Occipital lobe (tissue), 2 donors: ENCODE data around the gene UBE2H. TPM values are rescaled to one million over a fixed set of nuclear protein-coding genes. Genes with fewer than 3 reads are reported as not detected.
A peak's percentile ranks its signal among the peaks of the same experiment; 100 is the strongest.
"Not testable (repeated sequence)": the region's sequence is repeated elsewhere in the genome, so short reads cannot be mapped to it uniquely, and the experiment has no call there.

Experiments used
- DNase-seq: peaks from one replicate; lab custom pipeline; 2025; lab: John Stamatoyannopoulos, UW
- total RNA-seq: library from RNA; depleted of rRNA; stranded (reverse); fragments of >200 nt; gene quantifications from one replicate; pipeline ENCODE4 v1.2.3, GENCODE V29; 2014

UBE2H gene
- total RNA-seq, 1 donor from 2014 or later, result 85.2 TPM

DNA sequence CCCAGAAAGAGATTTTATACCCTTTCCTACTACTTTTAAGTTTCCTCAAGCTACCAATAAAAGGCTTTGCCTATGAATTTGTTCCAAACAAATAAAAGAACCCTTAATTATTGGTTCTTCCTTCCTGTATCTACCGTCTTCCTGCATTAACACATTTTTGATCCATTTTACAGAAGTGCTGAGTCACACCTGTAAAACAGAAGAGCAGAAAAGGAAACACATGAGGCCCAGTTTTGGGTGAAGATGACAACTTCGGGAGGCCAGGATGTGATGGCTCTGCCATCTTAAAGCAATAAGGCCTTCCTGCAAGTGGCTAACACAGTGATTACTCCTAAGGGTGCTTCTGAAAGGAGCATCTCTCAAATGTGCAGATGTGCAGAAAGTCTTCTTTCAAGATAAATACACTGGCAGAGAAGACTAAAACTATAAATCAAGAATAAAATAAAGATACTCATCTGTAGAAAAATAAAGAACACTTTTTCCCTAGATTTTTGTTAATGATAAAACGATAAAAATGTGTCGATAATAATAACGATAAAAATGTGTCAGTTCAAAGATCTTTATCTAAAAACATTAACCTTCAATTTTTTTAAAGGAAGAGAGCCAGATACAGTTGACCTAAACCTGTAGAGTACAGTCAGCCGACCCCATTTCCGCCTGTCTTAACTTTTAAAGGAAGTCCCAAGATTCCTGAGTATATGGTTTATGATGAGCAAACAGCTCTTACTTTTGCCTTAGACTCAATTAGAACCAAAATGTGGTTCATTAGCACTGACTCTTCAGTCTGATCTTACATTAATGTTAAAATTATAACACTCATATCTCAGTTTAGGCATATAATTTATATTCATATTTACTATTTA is 108.6 kb downstream of the UBE2H start:
- DNase-seq, result no peak

DNA sequence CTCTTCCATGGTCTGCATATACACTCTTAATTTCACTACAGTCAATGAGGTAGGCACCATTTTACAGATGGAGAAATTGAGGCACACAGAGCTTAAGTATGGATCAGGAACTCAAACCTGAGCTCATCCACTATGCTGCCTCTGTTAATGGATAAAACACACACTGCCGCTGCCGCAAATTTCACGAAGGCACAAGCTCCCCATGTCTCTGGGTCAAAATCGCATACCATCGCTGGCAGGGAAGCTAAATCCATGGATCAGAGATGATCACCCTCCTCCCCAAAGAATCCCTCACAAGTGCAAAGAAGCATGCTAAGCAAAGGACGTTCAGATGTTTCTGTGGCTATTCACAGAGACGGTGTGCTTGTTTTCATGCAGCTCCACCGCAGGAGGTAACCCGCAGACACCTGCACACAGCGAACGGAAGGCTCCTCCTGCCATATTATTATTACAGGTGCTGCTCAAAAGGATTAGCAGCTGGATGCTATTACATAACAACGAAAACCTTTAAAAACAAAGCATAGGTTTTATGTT is 109.3 kb downstream of the UBE2H start:
- no peak for DNase-seq

DNA sequence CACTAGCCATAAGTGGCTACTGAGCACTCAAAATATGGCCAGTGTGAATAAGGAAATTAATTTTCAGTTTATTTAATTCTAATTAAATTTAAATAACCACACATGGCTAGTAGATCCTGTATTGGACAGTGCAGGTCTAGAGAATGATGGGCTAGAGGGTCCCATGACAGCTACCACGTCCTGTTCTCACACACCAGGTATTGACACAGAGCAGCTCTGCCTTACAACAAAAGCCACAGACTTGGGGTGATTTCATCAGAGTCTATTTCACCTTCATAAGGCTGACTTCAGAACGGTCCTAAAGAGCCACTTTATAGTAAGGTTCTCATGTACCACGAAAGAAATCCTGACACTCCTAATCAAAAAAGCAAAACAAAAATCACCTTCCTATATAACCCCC is 111.3 kb downstream of the UBE2H start:
- DNase-seq, result no peak

DNA sequence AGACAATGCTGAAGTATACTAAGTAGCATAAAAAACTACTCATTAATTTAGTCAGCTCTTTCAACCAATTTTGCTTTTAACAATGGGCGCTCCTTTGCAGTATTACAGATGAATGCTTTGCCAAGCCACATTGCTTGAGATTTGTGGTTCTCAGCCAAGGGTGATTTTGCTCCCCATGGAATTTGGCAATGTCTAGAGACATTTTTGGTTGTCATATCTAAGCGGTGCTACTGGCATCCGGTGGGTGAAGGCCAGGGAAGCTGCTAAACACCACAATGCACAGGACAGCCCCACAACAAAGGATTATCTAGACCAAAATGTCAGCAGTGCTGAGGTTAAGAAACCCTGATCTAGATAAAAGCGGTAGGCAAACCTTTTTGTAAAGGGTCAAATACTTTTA is 112.0 kb downstream of the UBE2H start:
- DNase-seq, result no peak

DNA sequence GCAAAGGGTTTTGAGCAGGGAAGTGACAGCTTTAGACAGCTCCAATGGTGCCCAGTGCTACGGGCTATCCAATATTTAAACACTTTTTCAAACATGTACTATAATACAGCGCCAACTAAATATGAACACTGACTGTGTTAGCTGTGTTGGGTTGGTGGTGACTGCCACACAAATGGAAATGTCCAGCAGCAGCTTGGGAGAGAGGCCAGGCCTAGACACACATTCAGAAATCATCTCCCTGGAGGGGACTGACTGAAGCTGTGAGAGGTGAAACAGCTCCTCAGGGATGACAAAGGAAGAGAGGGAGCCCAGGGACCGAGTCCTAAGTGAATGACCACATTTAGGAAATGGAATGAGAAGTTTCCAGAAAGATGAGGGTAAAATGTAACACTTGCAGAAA is 115.8 kb downstream of the UBE2H start:
- DNase-seq, result no peak

DNA sequence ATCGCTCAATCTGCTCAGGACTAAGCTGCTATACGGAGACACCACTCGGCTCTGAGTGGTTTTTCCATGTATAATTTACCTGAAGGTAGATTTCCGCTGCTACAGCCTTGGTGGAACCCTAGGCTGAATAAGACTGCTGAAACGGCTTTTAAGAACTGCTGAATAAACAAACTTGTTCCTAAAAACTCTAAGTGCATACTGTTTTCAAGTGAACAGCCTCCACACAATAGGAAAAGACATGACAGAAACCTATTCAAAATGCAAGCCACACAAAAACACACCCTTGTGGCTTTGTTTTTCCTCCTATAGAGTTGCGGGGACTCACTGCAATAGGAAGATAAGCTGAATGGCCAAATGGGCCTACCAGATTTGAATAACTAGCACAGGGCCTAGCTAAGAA is 117.2 kb downstream of the UBE2H start:
- no peak for DNase-seq

DNA sequence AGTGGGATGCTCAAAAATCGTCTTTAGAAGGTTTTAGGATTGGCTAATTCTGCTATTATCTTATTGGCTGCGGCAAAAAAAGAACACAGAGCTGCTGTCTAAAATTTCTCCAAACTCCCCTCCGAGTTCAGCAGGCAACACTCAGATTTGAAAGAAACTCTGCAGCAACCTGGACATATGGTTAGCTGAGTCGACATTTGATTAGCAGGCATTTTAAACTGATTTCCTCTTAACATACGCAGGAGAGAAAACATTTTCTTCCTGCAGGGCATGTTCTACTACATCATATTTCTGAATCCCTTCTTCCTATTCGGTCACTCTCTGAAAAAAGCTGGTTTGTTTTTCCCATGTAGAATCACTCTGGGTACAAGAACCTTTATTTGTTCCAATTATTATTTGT is 119.4 kb downstream of the UBE2H start:
- DNase-seq, result not testable (repeated sequence)

DNA sequence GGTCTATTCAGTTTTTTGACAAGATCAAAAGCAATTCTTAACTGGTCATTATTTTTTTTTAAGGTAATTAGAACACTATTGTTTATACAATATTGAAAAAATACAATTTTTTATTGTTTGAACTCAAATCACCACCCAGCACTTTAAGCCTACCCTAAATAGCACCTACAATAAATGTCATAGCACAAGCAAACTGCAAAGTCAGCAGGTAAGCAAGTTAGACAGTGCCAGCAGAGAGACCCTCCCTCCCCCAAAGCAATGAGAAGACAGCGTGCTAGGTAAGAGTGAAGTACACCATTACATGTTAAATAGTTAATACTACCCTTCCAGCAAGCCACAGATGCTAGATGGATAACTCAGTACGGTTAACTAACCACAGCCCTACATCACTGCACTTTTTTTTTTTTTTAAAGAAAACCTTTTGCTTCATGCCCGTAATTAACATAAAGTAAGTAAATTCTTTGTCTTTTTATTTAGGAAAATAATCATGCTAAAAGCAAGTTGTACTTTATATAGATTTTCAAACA is 120.0 kb downstream of the UBE2H start:
- no peak for DNase-seq

DNA sequence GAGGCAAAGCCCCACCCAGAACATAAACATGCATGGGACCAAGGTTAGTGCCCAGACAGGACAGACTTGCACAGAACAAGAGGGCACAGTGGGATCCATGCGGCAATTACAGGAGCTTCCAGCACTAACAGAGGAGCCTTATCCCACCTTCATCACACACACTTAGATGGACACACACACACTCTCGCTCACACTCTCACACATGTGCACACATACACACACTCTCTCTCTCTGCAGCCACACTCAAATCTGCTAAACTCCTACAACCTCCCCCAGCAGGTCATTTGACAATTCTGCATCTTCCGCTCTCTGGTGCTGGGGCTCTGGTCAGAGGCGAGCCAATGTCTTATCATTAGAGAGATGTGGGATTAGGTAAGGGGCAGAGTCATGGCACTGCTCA is 120.5 kb downstream of the UBE2H start:
- no peak for DNase-seq

DNA sequence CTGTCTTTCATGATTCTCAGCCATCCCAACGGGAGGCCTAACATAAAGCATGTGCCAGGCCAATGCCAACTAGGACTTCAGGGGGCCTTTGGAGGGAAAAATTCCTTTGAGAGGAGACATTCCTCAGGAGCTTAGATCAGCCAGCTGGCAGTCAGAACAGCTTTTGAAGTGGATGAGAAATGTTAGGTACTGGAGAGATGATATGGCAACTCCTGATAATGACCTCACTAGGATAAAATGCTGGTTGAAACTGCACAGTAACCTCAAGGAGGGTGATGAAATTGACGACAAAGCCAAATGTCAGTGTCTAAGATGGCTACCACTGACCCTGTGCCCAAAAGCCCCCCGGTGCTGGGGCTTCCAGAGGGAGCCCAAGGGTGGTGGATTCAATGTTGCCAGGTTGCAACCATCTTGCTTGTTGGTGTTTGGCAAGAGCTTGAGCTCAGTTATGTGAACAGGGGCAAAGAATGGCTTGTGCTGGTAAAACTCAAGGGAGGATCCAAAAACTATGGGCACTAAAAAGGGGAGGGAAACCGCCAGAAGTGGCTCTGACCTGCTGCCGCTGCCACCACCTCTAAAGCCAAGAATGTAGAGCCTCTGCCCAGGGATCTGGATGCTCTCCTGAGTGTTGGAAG is 121.2 kb downstream of the UBE2H start:
- no peak for DNase-seq

DNA sequence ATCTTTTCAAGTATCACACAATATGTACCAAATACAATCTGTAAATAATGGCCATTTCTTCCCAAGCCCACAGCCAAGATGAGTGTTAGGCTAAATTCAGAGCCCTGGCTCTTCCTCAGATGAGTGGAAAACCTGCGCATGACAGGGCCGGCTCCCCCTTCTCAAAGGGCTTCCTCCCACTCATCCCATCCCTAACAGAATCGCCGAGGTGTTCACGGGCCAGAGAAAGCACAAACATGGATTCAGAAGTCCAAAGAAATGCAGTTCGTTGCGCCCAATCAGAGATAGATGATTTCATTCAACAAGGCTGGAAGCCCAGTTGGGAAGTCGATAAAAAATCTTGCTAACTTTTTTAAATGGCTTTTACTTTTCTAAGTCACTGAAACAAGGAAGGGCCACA is 121.8 kb downstream of the UBE2H start:
- no peak for DNase-seq

DNA sequence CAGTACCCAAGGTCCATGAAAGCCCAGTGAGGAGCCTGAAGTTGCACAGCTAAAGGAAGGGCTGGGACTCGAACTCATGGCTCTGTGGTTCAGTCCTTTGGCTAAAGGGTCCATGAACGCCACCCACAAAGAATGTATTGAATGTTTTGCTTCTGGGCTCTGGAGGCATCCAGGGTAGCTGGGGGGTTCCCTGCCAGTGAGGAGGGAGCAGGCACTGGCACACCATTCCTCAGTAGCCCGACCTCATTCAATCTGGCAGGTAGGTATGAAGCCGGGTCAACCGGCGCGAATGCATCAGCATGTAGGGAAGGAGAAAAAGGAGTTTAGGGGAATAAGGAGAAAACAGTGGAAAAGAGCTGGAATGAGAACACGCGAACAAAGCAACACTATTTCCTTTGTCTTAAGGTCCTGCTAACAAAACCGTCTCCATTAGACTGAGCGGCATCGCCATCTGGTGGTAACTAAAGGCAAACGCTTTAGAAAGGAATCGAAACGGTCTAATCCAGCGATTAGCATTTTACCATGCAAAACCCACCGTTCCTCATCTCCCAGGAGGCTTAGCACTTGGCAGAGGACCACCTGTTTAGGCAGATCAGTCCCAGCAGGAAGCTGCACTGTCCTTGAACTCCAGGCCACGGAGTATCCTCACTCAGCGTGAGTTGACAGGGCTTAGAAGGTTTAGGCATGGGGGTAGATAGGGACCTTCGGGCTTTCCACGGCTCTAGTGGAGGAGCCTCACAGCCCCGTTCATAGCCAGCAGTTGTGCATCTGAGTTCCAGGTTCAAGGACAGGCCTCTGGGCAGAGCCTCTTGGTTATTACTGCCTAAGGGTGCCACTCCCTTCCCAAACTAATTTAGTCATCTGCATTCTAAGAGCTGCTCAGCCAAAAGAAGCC is 122.8 kb downstream of the UBE2H start:
- DNase-seq, result peak; percentile 38

DNA sequence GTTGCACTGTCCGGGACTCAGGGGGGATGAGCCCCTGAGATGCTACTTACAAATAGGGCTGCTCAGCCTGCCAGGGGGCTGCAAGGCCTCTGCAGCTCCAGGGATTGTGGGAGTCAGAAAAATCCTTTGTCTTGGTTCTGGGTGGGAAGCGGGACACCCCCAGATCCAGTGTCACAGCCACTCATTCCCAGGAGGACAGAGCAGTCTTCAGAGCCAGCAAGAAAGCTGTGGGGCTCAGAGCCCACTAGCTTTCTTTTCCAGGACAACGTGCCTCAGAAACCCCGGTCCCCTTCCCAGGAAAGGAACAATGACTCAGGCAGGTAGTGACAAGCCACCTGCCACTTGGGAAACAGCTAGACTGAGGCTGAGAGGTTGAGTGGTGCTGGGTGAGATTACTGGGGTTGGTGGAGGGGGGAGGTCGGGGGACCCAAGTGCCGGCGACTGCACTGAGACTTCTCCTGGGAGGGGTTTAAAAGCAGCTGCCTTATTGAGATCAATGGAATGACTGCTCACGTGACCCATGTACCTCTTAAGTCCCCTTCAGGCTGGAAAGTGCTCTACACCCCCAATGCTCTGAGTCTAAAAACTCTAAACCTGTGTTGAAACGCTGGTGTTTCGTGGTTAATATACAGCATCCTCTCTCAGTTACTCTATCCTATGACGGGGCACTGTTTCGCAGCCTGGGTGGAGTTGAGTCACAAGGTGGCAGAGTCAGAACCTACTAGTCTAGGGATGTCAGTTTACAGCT is 123.6 kb downstream of the UBE2H start:
- no peak for DNase-seq

DNA sequence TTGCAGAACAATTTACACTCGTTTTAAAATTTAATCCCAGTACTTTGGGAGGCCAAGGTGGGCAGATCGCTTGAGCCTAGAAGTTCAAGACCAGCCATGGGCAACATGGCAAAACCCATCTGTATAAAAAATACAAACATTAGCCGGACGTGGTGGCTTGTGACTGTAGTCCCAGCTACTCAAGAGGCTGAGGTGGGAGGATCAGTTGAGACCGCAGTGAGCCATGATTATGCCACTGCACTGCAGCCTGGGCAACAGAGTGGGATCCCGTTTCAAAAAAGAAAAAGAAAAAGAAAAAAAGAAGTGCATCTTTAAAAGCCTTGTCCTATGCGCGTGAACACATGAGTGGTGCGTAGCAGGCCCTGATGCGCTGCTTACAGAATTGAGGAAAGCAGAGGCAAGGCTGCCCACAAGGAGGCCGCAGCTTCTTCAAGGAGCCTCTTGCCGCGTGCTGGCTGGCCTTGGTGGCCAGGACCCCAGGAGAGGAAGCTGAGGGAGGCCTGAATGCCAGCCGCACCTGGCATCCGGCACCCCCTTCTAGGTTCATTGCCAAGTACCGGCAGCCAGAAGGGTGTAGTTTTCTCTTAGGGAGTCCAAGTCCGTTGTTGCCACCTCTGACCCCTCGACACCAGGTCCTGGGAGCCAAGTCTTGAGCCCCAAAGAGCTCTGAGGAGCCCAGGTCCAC is 124.5 kb downstream of the UBE2H start:
- no peak for DNase-seq

DNA sequence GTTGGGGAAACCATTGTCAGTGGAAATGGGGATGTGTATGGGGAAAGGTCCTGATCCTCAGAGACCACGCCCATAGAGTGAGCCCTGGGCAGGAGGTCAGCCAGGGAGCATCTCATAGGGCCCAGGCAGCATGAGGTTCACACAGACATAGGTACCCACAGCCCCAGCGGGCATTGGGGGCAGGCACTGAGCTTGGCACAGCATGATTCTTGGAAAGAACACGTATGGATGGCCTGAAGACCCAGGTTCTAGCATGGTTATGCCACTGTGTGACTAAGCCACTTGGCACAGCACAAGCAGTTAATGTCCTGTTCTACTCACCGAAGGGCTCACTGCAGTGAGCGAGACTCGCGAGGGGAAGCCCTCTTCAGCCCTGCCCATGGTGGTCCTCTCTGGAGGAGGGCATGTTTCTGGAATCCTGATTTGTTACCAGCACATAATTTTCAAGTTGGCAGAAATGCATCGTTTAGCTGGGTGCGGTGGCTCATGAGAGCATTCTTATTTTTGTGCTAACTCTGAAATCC is 125.2 kb downstream of the UBE2H start:
- DNase-seq, result no peak

DNA sequence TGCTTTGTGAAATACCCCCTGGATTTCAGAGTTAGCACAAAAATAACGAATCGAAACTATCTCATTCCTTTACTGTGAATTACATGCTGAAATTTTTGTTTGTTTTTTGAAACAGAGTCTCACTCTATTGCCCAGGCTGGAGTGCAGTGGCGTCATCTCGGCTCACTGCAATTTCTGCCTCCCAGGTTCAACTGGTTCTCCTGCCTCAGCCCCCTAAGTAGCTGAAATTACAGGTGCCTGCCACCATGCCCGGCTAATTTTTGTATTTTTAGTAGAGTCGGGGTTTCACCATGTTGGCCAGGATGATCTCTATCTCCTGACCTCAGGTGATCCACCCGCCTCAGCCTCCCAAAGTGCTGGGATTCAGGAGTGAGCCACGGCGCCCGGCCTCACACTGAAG is 125.9 kb downstream of the UBE2H start:
- not testable (repeated sequence) for DNase-seq

DNA sequence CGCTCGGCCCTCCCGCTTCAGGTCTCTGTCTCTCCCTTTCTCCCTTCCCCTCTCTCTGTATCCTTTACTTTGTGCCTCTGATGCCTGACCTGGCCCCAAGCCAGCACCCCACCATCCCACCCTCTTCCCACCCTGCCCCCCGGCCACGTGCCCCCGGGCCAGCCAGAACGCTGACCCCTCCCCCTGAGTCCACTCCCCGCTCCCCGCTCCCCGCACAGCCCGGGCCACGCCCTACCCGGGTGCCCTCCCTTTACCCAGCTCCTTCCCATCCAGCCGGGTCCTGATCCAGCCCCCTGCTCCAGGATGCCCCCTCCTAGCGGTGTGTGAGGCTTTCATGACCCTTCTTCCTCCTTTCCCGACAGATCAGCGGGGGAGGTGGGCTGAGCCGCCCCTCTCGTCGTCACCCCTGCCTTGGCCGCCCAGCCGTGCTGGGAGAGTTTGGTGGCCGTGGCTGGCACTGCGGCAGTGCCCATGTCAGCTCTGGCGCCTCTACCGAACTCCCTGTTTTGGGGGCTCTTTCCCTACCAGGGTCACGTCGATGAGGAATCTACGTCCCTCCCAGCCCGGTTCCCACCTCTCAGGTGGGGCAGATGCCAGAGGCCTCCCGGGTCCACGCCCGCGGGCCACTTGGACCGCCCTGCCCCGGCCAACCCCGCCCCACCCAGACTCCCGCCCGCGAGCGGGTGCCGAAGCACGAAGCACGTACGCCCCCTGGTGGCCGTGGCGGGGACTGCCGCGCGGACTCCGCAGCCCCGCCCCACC is 127.4 kb downstream of the UBE2H start:
- DNase-seq, result peak; percentile 63

DNA sequence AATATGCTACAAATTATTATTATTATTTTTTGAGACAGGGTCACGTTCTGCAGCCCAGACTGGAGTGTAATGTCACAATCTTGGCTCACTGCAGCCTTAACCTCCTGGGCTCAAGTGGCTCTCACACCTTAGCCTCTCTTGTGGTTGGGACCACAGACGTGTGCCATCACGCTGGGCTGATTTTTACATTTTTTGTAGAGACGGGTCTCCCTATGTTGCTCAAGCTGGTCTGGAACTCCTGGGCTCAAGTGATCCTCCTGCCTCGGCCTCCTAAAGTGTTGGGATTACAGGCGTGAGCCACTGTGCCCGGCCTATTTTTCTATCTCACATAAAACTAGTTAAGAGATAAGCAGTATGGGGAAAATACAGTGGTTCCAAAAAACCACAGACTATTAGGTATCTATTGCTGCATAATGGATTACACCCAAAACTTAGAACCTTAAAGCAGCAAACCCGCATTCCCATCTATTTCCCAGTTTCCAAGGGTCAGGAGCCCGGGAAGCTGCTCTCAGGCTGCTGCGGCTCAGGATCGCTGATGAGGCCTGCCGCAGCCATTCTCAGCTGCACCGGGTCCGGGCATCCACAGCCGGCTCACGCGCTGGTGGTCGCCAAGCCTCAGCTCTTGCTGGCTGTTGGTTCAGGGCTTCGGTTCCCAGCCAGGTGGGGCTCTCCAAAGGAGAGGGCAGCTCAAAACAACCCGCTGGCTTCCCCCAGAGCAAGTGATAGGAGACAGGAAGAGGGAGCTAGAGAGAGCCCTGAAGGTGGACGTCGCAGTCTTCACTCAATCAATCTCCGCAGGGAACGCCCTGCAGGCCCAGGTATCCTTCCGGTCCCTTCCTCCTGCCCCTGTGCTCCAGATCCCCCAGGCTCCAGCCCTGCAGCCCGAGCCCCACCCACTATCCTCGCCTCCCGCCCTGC is 128.2 kb downstream of the UBE2H start:
- peak; percentile 67 for DNase-seq
